GM19468 (cell line): ENCODE data around the gene CCL1.
"Not testable (repeated sequence)": the region's sequence is repeated elsewhere in the genome, so short reads cannot be mapped to it uniquely, and the experiment has no call there.

Experiments
- ATAC-seq: cut with Tn5 transposase; IDR thresholded peaks from one replicate; pipeline ENCODE4 v1.9.1; 2021; ENCODE audit warnings: mild to moderate bottlenecking, moderate library complexity, moderate number of reproducible peaks; ENCODE audit not compliant: unreplicated experiment; ENCODE audit errors: extremely low read depth

The CCL1 gene

GRCh38 chr17:34361478-34362061, 1.5 kb downstream of the CCL1 start:
- ATAC-seq, result peak; percentile 91

DNA sequence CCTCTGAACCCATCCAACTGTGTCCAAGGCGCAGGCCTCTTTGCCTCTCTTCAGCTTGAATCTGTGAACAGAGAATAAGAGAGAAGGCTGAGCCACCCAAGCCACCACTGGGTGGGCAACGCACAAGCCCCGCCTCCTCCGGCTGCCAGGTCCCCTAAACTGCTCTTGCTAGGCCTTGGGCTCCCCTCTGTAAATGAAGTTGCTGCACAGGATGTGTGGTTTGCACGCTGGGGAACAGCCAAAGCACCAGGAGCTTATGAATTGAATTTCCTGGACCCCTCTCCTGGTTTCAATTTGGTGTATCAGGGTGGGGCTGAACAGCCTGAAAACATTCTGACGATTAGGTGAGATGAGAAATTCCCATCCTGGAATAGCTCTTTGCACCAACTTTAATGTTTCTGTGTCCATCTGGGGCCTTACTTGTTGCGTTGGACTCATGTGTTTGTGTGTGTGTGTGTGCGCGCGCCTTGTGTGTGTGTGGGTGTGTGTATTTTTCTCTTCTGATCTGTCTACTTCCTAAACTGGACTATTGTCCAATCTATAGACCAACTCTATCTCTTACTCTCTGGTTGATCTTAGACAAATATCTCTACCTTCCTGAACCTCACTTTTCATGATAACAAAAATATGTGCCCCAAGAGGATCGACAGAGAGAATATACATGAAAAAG, 2.3 kb downstream of the CCL1 start:
- no peak for ATAC-seq

DNA sequence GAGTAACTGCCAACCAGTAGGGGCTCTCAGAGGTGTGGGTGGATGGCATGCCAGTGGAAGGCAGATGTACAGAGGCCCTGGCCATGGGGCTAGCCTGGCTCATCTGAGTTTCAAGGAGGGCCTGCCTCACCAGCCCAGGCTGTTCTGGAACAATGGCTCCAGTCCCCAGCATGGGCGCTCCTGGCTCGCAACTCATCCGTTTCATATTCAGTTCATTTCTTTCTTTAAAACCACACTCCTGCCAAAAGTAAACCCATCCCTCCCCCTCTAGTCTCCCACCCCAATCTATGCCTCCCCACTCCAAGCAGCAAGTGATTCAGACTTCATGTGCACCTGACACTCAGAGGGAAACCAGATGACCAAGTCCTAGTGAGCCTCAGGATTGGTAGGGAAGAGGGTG, 4.4 kb downstream of the CCL1 start:
- ATAC-seq, result no peak

DNA sequence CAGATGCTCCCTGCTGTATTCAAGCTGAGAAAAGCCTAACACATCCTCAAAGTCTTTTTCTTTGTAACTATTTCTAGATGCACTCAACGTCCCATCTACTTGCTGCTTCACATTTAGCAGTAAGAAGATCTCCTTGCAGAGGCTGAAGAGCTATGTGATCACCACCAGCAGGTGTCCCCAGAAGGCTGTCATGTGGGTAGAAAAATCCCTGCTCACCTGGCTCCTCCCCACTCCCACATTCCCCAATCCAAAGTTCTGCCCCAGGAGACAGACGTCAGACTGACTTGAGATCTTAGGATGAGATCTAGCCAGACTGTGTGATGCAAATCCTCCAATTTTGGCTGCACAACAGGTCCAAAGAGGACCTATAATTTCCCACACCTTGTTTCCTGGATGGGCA, 5.6 kb downstream of the CCL1 start:
- no peak for ATAC-seq

- no peak for ATAC-seq
These were observed 6.8 kb downstream of the CCL1 start, which contains the start of gene CCL13 for GRCh38 chr17:34356194-34356593. Gene CCL13 (plus strand): TSS chr17:34356480. CDS start chr17:34356527, 47 bp downstream.

DNA sequence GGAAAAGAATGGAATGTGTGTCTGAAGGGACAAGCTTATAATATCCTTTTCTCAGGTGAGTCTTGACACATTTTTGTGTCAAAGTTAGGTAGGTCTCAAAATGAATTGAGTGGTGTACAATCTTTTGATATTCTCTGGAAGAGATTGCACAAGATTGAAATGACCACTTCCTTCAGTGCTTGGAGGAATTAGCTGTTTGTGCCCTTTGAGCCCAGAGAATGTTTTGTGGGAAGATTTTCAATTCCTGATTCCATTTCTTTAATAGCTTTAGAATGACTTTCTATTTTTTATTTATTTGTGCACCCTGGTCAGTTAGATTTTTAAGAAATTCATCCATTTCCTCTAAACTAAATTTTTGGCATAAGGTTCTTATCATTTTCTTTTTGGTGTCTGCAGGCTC, 8.4 kb downstream of the CCL1 start:
- no peak for ATAC-seq

DNA sequence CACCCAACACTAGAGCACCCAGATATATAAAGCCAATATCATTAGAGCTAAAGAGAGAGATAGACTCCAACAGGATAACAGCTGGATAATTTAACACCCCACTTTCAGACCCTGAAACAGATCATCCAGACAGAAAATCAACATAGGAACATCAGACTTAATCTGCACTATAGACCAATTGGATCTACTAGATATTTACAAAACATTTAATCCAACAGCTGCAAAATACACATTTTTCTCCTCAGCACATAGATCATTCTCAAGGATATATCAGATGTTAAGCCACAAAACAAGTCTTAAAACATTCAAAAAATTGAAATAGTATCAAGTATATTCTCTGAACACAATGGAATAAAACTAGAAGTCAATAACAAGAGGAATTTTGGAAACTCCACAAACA, 10.8 kb downstream of the CCL1 start:
- ATAC-seq, result no peak

DNA sequence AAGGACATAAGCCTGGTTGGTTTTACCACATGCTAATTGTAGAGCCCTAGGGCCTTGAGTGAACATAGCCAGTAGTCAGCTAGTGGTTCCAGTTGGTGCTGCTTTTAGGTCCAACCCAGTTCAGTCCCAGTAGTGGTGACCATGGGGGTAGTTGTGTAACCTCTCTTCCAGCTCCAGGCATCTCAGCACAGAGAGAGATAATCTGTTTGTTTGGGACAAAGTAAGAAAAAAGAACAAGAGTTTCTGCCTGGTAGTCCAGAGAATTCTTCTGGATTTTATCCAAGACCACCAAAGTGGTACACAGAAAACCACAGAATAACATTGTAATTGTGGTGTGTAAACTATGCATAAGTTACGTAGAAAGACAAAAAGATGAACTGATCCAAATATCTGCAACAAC, 11.9 kb downstream of the CCL1 start:
- ATAC-seq, result no peak

DNA sequence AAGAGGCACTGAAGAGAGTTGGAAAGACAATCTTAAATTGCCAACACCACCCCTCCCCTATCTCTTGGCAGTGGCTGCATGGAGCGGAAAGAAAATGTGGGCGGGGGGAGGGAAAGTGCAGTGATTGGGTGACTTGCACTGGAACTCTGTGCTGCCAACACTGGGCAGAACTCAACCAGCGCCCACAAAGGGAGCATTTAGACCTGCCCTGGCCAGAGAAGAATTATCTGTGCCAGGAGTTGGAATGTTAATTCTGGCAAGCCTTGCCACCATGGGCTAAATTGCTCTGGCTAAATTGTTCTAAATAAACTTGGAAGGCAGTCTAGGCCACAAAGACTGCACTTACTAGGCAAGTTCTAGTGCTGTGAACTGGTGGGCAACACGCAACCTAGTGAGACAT, 13.3 kb downstream of the CCL1 start:
- ATAC-seq, result no peak

DNA sequence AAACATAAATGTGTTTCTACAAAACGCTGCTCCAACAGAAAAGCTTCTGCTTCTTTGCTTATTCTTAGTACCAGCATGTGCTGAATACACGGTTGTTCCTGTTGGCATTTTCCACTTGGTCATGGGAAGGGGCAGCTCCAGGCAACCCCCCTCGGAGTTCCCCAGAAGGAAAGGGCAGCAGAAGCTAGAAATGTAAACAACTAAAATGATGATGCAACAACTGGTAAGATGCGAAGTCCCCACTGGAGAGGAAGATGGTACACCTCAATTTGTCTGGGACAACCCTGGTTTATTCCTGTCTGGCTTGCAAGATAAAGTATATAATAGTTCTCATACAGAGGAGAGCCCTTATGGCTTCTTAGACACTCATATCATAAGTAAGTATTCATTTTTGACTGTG, 16.0 kb downstream of the CCL1 start:
- no peak for ATAC-seq

DNA sequence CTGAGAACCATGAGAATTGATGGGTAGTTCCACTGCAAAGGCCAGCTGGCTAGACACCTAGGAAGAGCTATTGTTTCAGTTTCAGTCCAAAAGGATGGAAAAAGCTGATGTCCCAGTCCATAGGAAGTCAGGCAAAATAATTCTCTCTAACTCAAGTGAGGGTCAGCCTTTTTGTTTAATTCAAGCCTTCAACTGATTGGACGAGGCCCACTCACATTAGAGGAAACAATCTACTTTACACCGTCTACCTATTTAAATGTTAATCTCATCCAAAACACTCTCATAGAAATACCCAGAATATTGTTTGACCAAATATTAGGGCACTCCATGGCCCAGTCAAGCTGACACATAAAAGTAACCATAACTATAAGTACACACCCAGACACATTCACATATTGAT, 21.1 kb downstream of the CCL1 start:
- ATAC-seq, result no peak

- no peak for ATAC-seq
These were observed 23.8 kb downstream of the CCL1 start for GRCh38 chr17:34339138-34339770.

DNA sequence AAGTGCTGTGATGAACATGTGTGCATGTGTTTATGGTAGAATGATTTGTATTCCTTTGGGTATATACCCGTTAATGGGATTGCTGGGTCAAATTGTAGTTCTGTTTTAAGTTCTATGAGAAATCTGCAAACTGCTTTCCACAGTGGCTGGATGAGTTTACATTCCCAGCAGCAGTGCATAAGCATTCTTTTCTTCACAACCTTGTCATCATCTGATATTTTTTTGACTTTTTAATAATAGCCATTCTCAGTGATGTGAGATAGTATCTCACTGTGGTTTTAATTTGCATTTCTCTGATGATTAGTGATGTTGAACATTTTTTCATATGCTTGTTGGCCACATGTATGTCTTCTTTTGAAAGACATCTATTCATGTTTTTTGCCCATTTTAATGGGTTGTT, 25.3 kb downstream of the CCL1 start:
- no peak for ATAC-seq

- ATAC-seq, result not testable (repeated sequence)
These were observed 35.5 kb downstream of the CCL1 start for GRCh38 chr17:34327580-34327979.

GRCh38 chr17:34321964-34322363, 41.1 kb downstream of the CCL1 start:
- ATAC-seq, result no peak

- ATAC-seq, result no peak
These were observed 44.0 kb downstream of the CCL1 start, which contains the start of gene CCL8 for GRCh38 chr17:34319039-34319483. Gene CCL8 (plus strand): TSS chr17:34319435. CDS start chr17:34319502, 67 bp downstream.

DNA sequence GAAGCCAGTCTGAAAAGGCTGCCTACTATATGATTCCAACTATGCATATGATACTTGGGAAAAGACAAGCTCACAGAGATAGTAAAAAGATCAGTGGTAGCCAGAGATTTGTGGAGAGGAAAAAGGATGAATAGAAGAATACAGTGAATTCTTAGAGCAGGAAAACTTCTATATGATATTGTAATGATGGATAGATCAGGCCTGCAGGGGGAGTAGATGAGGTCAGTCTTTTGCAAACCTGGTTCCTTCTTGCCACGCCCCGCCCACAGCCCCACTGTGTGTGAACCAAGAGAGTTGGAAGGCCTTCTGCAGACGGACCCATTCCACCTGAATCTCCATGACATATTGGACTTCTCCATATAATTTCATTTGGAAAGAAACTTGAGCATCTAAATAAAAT, 44.6 kb downstream of the CCL1 start:
- ATAC-seq, result no peak

DNA sequence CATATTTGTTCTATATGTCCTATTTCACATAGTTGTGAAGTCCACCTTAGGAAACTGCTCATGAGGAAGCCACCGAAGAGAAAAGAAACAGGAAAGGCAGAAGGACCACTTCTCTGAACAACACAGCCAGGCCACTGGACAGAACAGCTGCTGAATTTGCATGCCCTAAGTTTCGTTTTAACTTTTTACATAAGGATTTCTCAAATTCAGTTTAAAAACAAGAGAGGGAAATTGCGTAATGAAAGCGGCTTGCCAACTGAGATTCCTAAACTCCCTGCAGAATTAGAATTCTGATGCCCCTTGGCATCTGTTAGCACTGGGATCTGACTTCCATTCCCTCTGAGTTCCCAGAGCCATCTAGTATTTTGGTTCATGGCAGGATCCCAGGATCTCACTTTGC, 48.8 kb downstream of the CCL1 start:
- no peak for ATAC-seq

- no peak for ATAC-seq
These were observed 49.9 kb downstream of the CCL1 start for GRCh38 chr17:34313164-34313563.

GRCh38 chr17:34312080-34312479, 51.0 kb downstream of the CCL1 start:
- no peak for ATAC-seq

DNA sequence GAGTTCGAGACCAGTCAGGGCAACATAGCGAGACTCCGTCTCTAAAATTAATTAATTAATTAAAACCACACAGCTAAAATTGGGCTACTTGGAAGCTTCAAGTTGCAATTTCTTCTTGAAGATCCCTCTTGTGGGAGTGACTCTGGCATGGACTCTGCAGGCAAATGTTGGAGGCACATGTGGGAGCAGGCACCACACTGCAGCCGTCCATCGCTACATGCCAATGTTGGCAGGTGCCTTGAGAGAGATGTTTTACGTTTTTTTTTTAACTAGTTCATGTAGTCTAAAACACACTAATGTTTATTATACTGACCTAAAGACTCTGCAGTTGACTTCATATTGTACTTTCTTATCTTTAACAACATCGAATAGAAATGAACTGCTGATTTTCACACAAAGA, 51.7 kb downstream of the CCL1 start:
- no peak for ATAC-seq
